ENCODE measurements around the gene PTPRM. TPM values are rescaled to one million over a fixed set of nuclear protein-coding genes. Genes with fewer than 3 reads are reported as not detected.

Gene PTPRM
- polyA plus RNA-seq, 3 donors, result 0.04 to 2.1 (median 0.66) TPM

- H3K27me3 ChIP-seq (ENCODE audit: control insufficient read depth in 2 of 2, insufficient read depth in 2 of 2, low read length in 2 of 2), result no peaks in the 10 kb centered on the region
- intact Hi-C loops (cut with micrococcal nuclease), result no loop called here
- no peaks in the 10 kb centered on the region for H3K9me3 ChIP-seq (replicated peaks in 1 of 2; ENCODE audit: control insufficient read depth in 1 of 2, insufficient read depth in 1 of 2, low read length in 2 of 2)
- H3K4me3 Mint-ChIP-seq, result no peak overlapping the region
- H3K27me3 Mint-ChIP-seq (ENCODE audit: low read depth in 3 of 3), result no peaks in the 10 kb centered on the region
- TF ChIP-seq, protein P1, sequence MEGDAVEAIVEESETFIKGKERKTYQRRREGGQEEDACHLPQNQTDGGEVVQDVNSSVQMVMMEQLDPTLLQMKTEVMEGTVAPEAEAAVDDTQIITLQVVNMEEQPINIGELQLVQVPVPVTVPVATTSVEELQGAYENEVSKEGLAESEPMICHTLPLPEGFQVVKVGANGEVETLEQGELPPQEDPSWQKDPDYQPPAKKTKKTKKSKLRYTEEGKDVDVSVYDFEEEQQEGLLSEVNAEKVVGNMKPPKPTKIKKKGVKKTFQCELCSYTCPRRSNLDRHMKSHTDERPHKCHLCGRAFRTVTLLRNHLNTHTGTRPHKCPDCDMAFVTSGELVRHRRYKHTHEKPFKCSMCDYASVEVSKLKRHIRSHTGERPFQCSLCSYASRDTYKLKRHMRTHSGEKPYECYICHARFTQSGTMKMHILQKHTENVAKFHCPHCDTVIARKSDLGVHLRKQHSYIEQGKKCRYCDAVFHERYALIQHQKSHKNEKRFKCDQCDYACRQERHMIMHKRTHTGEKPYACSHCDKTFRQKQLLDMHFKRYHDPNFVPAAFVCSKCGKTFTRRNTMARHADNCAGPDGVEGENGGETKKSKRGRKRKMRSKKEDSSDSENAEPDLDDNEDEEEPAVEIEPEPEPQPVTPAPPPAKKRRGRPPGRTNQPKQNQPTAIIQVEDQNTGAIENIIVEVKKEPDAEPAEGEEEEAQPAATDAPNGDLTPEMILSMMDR (IDR thresholded peaks at IDR 0.05), result no peak
- H3K4me1 Mint-ChIP-seq, result no peaks in the 10 kb centered on the region
- H3K9me3 Mint-ChIP-seq, result peaks cover 0 to 12% (median 11%) of the 10 kb centered on the region in 7 donors
- H3K79me2 ChIP-seq (ENCODE audit: insufficient read depth, low read length), result no peaks in the 10 kb centered on the region
- H3K4me1 ChIP-seq (ENCODE audit: control insufficient read depth in 1 of 2, insufficient read depth in 2 of 2, low read length in 2 of 2), result no peaks in the 10 kb centered on the region
- DNase-seq, result no peak
- H3K36me3 ChIP-seq (replicated peaks in 1 of 2; ENCODE audit: control insufficient read depth in 1 of 2, insufficient read depth in 2 of 2, low read length in 2 of 2), result no peaks in the 10 kb centered on the region
- 80% methylated on average over 2 of the region's 6 CpGs for WGBS (ENCODE audit: insufficient coverage)
- H3K36me3 Mint-ChIP-seq, result no peaks in the 10 kb centered on the region
- no peak overlapping the region for H3K4me2 ChIP-seq (replicated peaks; ENCODE audit: extremely low read depth, low read length, poor library complexity, severe bottlenecking)
- H4K20me1 ChIP-seq (ENCODE audit: insufficient read depth, low read length), result no peaks in the 10 kb centered on the region
- no peak overlapping the region for H2AFZ ChIP-seq (ENCODE audit: insufficient read depth, low read depth, low read length, poor library complexity, severe bottlenecking)
- no peak overlapping the region for H3K27ac Mint-ChIP-seq
- H3K4me3 ChIP-seq (replicated peaks in 1 of 3; ENCODE audit: low read depth in 2 of 3, low read length in 3 of 3), result no peak overlapping the region
- H3K27ac ChIP-seq (ENCODE audit: low read depth in 1 of 2, low read length in 2 of 2), result no peak overlapping the region
- no peak overlapping the region for H3K9ac ChIP-seq (ENCODE audit: insufficient read depth, low read length, poor library complexity, severe bottlenecking)
Measured at GRCh38 chr18:7646174-7646886, 79.2 kb downstream of the PTPRM start.

- H2AFZ ChIP-seq (ENCODE audit: insufficient read depth, low read depth, low read length, poor library complexity, severe bottlenecking), result no peak overlapping the region
- H4K20me1 ChIP-seq (ENCODE audit: insufficient read depth, low read length), result no peaks in the 10 kb centered on the region
- Mint-ChIP-seq H3K4me3 (no peak overlapping the region), H3K36me3 (no peaks in the 10 kb centered on the region), H3K27me3 (ENCODE audit: low read depth in 3 of 3) (no peaks in the 10 kb centered on the region), H3K9me3 (peaks cover 0 to 15% (median 12%) of the 10 kb centered on the region in 7 donors), H3K4me1 (no peaks in the 10 kb centered on the region), H3K27ac (no peak overlapping the region)
- no peak overlapping the region for H3K4me3 ChIP-seq (replicated peaks in 1 of 3; ENCODE audit: low read depth in 2 of 3, low read length in 3 of 3)
- no peaks in the 10 kb centered on the region for H3K79me2 ChIP-seq (ENCODE audit: insufficient read depth, low read length)
- TF ChIP-seq, protein P1 (IDR thresholded peaks at IDR 0.05), result no peak
- 90% methylated on average over 2 of the region's 3 CpGs for WGBS (ENCODE audit: insufficient coverage)
- H3K4me2 ChIP-seq (replicated peaks; ENCODE audit: extremely low read depth, low read length, poor library complexity, severe bottlenecking), result no peak overlapping the region
- H3K9me3 ChIP-seq (replicated peaks in 1 of 2; ENCODE audit: control insufficient read depth in 1 of 2, insufficient read depth in 1 of 2, low read length in 2 of 2), result no peaks in the 10 kb centered on the region
- H3K9ac ChIP-seq (ENCODE audit: insufficient read depth, low read length, poor library complexity, severe bottlenecking), result no peak overlapping the region
- no peaks in the 10 kb centered on the region for H3K27me3 ChIP-seq (ENCODE audit: control insufficient read depth in 2 of 2, insufficient read depth in 2 of 2, low read length in 2 of 2)
- intact Hi-C loops (cut with micrococcal nuclease), result no loop called here
- DNase-seq, result no peak
- no peaks in the 10 kb centered on the region for H3K36me3 ChIP-seq (replicated peaks in 1 of 2; ENCODE audit: control insufficient read depth in 1 of 2, insufficient read depth in 2 of 2, low read length in 2 of 2)
- H3K27ac ChIP-seq (ENCODE audit: low read depth in 1 of 2, low read length in 2 of 2), result no peak overlapping the region
- no peaks in the 10 kb centered on the region for H3K4me1 ChIP-seq (ENCODE audit: control insufficient read depth in 1 of 2, insufficient read depth in 2 of 2, low read length in 2 of 2)
Measured at GRCh38 chr18:7647500-7647899, 80.4 kb downstream of the PTPRM start.
